ENCODE measurements around the gene KIF3A.

- no peak for TF ChIP-seq CTCF (conservative IDR thresholded peaks at IDR 0.05)
- no peak for TF ChIP-seq ZFX (IDR thresholded peaks at IDR 0.05)
Observed at GRCh38 chr5:132781029-132781428, 43.7 kb upstream of the KIF3A start.
